Erythroblast (primary cell): Measurements from ENCODE around the gene SAMD10.

Source experiments
- GATA1 ChIP-seq: IDR thresholded peaks from 2 replicates; pipeline ENCODE4 v1.6.1; 2011; ENCODE audit warnings: low read depth, mild to moderate bottlenecking, control low read depth, low read length, moderate library complexity
- POLR2A ChIP-seq: IDR thresholded peaks from 2 replicates; pipeline ENCODE4 v1.6.1; 2011; ENCODE audit warnings: mild to moderate bottlenecking, low read length

GRCh38 chr20:63953764-63954429 is 25.5 kb downstream of the SAMD10 start:
- TF ChIP-seq POLR2A: no peak
- no peak for TF ChIP-seq GATA1
